ENCODE data around the gene ATXN1.

ATXN1 gene

GRCh38 chr6:16471222-16471909 lies 289.9 kb downstream of the ATXN1 start:
- TF ChIP-seq CTCF (IDR thresholded peaks at IDR 0.05): no peak

- no peak for TF ChIP-seq CTCF (IDR thresholded peaks at IDR 0.05)
Observed at GRCh38 chr6:16470502-16471221, 290.6 kb downstream of the ATXN1 start.

- TF ChIP-seq CTCF (IDR thresholded peaks at IDR 0.05): no peak
Observed at GRCh38 chr6:16468991-16469615, 292.2 kb downstream of the ATXN1 start.

- TF ChIP-seq CTCF (IDR thresholded peaks at IDR 0.05): no peak
Observed at GRCh38 chr6:16466800-16467553, 294.3 kb downstream of the ATXN1 start.

- TF ChIP-seq CTCF (IDR thresholded peaks at IDR 0.05): no peak
Observed at GRCh38 chr6:16464045-16464444, 297.2 kb downstream of the ATXN1 start.

GRCh38 chr6:16461491-16461890 lies 299.8 kb downstream of the ATXN1 start:
- no peak for TF ChIP-seq CTCF (IDR thresholded peaks at IDR 0.05)

GRCh38 chr6:16452348-16452747 lies 308.9 kb downstream of the ATXN1 start:
- no peak for TF ChIP-seq CTCF (IDR thresholded peaks at IDR 0.05)
